ENCODE results near the gene ZC3H4. TPM values are rescaled to one million over a fixed set of nuclear protein-coding genes. Genes with fewer than 3 reads are reported as not detected.
"Not testable (repeated sequence)": the region's sequence is repeated elsewhere in the genome, so short reads cannot be mapped to it uniquely, and the experiment has no call there.

The ZC3H4 gene
- total RNA-seq, 1 experiment from 2014 or later = 7.5 TPM

DNA sequence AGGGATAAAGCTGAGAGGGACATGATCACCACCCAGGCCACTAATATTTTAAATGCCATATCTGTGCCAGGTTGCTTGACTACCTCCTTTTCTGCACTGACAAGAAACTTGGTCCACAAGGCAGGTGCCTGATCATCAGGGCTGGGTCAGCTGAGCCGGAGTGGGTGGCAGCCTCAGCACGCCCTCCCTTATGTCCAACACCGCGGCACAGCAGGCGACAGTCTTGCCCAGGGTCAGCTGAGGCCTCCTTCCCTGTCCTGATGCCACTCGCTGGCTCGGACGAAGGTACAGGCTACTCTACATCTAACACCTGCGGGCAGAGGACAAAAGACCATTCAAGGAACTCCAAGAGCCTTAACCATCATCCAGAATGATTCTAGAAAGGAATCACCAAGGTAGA is 16.9 kb downstream of the ZC3H4 start:
- no peak for DNase-seq (ENCODE audit: low read depth, low spot score)
- in situ Hi-C loops (cut with HindIII; ENCODE audit: low pct_unique_long_range_greater_than_20kb, low sequenced_read_pairs) = no loop called here

GRCh38 chr19:47096100-47096704 is 17.4 kb downstream of the ZC3H4 start:
- DNase-seq (ENCODE audit: low read depth, low spot score) = no peak
- in situ Hi-C loops (cut with HindIII; ENCODE audit: low pct_unique_long_range_greater_than_20kb, low sequenced_read_pairs) = no loop called here

DNA sequence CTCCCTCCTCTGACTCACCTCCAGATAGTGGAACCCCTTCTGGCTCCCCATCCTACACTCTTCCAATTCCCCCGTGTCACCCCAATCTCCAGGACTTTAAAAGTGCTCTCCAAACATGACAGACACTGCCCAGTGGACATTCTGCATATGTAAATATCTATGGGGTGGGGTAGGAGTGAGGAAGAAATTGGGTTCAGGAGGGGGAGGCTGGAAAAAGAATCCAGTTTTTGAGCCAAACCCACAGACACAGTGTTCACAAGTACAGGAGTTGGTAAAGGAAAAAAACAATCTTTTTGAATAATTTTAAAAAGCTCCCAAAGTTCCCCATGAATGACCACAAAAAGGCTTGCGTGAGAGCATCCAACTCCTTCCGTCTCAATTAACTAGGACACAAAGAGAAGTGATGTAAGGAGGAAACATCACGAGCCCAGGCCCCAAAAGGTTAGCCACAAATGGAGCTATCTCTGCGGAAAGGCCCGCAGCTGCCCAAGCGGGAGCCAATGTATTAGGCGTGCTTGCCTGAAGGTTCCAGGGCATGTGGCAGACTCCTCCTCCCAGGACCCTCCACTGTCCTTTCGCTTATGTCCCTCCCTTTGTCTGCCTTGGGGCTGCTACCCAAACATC is 18.0 kb downstream of the ZC3H4 start:
- peak; percentile 94 for DNase-seq (ENCODE audit: low read depth, low spot score)
- in situ Hi-C loops (cut with HindIII; ENCODE audit: low pct_unique_long_range_greater_than_20kb, low sequenced_read_pairs) = no loop called here

DNA sequence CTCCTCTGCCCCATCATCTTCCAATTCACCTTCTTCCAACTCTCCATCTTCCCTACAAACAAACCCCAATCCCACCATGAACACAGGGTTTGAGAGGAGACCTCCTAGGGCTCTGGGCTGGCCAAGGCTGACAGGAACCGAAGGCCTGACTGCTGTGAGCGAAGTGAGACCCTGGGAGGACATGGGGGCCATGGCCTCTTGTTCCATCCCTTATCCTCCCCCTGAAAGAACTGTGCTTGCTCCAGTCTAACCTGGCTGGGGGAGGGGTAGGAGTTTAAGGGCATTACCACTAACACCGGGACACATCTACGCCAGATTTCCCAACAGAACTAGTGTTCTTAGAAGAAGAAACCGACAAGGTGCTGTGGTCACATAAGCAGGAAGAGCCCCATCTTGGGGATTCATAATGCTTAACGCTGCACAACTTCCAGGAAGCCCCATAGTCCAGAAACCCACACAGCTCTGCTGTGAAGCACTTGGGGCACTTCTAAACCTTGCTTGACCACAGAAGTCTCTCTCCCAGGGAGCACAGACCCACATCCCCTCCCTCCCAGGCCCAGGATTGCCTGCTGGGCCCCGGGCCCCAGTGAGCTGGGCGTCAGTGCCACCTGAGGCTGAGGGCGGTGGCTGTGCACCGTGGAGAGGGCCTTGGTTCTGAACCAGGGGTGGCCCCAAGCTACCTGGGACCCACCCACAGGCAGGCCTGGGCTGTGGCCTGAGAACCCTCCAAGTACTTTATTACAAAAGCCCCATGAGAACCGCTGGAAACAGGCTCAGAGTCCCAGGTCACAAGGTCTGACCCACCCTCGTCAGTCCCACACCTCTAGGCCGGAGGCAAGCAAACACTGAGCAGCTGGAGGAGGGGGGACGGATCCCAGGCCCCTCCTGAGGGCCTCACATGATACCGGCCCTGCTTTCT is 18.8 kb downstream of the ZC3H4 start:
- DNase-seq (ENCODE audit: low read depth, low spot score) = peak; percentile 83
- in situ Hi-C loops (cut with HindIII; ENCODE audit: low pct_unique_long_range_greater_than_20kb, low sequenced_read_pairs) = no loop called here

DNA sequence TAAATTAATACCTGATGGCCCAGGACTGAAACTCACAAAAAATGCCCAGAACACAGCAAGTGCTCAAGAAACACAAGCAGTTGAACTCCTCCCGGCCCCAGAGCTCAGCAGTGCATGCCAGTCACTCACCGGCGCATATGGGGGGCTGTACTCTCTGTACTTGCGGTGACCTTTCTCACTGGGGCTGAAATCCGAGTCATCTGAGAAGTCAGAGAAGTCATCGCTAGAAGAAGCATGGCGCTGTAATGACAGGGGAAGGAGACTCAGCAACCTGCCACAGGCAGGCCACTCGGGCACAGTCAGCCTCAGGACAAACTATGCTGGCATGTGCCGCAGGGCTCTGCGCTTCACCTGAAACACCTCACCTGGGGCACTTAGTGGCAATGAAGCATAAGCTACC is 19.7 kb downstream of the ZC3H4 start:
- in situ Hi-C loops (cut with HindIII; ENCODE audit: low pct_unique_long_range_greater_than_20kb, low sequenced_read_pairs) = no loop called here
- DNase-seq (ENCODE audit: low read depth, low spot score) = no peak

DNA sequence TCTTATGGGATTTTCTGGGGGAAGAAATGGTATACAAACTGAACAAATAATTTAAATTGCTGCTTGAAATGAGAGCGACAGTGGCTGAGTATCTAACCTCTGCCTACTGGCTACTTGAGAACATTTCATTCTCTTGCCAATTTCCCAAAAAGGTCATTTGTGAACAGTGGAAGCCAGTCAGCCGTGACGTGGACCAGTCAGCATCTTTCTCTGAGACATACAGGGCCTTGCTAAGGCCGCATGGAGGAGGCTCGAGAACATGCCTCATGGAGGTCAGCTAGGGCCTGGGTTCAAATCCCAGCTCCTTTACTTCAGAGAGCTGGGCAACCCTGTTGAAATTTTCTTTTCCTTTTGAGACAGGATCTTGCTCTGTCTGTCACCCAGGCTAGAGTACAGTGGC is 20.3 kb downstream of the ZC3H4 start:
- in situ Hi-C loops (cut with HindIII; ENCODE audit: low pct_unique_long_range_greater_than_20kb, low sequenced_read_pairs) = no loop called here
- peak; percentile 50 for DNase-seq (ENCODE audit: low read depth, low spot score)

- in situ Hi-C loops (cut with HindIII; ENCODE audit: low pct_unique_long_range_greater_than_20kb, low sequenced_read_pairs) = no loop called here
Measured at GRCh38 chr19:47089767-47090350, 23.7 kb downstream of the ZC3H4 start.

DNA sequence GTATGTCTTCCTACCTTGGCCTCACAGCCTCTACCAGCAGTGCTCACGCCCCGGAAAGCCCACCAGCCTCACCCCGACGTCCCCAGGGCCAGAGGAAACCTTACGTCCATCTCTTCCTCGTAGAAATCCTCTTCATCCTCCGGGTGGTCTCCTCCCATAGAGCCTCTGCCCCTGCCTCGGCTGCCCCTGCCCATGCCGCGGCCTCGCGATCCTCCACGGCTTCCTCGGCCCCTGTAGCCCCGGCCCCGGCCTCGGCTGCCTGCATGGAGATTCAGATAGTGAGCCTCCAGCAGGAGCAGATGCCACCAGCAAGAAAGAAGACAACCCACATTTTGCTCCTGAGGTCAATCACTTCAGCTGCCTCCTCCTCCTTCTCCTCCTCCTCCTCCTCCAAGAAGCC is 27.3 kb downstream of the ZC3H4 start:
- in situ Hi-C loops (cut with HindIII; ENCODE audit: low pct_unique_long_range_greater_than_20kb, low sequenced_read_pairs) = no loop called here
- no peak for DNase-seq (ENCODE audit: low read depth, low spot score)

More at GRCh38 chr19:47089767-47090350, 23.7 kb downstream of the ZC3H4 start:
- no peak for DNase-seq (ENCODE audit: low read depth, low spot score)

DNA sequence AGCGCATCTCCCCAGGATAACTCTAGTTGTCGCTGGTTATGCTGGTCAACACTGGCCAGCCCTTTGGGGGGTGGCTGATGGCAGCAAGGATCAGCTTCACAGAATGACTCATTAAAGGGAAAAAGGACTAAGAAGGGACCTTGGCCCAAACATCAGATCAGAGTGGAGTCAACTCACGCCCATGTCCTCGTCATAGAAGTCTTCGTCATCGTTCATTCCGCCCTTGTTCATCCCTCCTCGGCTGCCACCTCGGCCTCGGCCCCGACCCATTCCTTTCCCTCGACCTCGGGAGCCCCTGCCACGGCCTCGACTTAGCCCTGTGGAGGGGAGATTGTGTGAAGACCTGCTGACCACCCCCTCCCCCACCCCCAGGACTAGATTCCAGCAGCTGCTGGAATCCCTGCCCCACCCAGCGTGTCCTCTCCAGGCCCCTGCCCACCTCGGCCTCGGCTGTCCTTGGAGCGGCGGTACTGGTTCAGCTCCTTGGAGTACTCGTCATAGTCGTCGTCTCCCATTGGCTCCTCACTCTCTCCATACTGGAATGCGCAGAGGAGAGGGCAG is 28.6 kb downstream of the ZC3H4 start:
- no peak for DNase-seq (ENCODE audit: low read depth, low spot score)
- in situ Hi-C loops (cut with HindIII; ENCODE audit: low pct_unique_long_range_greater_than_20kb, low sequenced_read_pairs) = no loop called here

DNA sequence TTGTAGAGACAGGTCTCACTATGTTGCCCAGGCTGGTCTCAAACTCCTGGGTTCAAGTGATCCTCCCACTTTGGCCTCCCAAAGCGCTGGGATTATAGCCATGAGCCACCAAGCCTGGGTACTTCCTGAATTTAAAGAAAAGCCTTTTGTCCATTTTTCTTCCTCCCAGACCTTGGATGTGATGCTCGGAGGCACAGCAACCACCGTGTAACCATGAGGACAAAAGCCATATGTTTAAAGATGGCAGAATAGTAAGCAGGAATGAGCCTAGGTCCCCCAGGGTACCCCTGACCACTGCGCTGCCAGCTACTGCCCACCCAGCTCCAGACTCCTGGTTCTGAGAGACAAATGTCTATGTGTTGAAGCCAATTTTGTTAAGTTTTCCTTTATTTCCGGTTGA is 31.1 kb downstream of the ZC3H4 start:
- in situ Hi-C loops (cut with HindIII; ENCODE audit: low pct_unique_long_range_greater_than_20kb, low sequenced_read_pairs) = no loop called here

DNA sequence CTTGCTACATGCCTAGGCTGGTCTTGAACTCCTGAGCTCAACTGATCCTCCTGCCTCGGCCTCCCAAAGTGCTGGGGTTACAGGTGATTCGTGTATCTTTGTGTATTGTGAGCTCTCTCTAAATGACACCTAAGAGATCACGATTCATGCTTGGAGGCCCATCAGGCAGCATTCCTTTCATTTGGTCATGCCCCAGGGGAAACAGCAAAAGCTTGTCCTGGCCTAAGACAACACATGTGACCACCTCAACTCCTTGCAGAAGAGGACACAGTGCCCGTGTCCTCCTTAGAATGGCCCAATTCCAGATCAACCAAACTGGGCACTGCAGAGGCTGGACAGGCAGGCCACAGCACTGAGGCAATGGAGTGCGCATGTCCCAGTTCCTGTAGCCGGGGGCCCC is 32.5 kb downstream of the ZC3H4 start:
- DNase-seq (ENCODE audit: low read depth, low spot score) = peak; percentile 15
- in situ Hi-C loops (cut with HindIII; ENCODE audit: low pct_unique_long_range_greater_than_20kb, low sequenced_read_pairs) = no loop called here

More for the DNA sequence above, 31.1 kb downstream of the ZC3H4 start:
- DNase-seq (ENCODE audit: low read depth, low spot score) = no peak

DNA sequence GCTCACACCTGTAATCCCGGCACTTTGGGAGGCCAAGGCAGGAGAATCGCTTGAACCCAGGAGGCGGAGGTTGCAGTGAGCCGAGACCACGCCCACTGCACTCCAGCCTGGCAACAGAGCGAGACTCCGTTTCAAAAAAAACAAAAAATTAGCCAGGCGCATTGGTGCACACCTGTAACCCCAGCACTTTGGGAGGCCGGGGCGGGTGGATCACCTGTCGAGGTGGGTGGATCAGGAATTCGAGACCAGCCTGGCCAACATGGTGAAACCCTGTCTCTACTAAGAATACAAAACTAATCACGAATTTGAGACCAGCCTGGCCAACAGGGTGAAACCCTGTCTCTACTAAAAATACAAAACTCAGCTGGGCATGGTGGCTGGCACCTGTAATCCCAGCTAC is 35.2 kb downstream of the ZC3H4 start:
- in situ Hi-C loops (cut with HindIII; ENCODE audit: low pct_unique_long_range_greater_than_20kb, low sequenced_read_pairs); DNase-seq (ENCODE audit: low read depth, low spot score): not testable (repeated sequence)

DNA sequence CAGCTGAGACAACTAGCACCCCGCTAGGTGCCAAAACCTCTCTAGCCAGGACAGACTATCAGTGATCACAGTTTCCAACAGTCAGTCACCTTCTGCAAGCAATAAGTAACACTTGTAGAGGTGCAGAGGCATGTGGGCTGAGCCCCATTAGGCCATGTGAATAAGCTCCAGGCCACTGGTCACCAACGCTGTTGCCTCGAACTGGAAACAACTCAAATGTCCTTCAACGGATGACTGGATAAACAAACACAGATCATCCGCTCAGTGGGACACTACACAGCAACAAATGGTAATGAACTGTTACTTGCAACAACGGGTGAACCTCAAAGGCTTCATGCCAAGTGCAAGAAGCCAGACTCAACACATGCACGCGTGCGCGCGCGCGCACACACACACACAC is 37.6 kb downstream of the ZC3H4 start:
- in situ Hi-C loops (cut with HindIII; ENCODE audit: low pct_unique_long_range_greater_than_20kb, low sequenced_read_pairs) = no loop called here

GRCh38 chr19:47075179-47075810 is 38.3 kb downstream of the ZC3H4 start:
- in situ Hi-C loops (cut with HindIII; ENCODE audit: low pct_unique_long_range_greater_than_20kb, low sequenced_read_pairs) = no loop called here
- DNase-seq (ENCODE audit: low read depth, low spot score) = no peak

More for the DNA sequence above, 37.6 kb downstream of the ZC3H4 start:
- no peak for DNase-seq (ENCODE audit: low read depth, low spot score)

- in situ Hi-C loops (cut with HindIII; ENCODE audit: low pct_unique_long_range_greater_than_20kb, low sequenced_read_pairs) = no loop called here
- DNase-seq (ENCODE audit: low read depth, low spot score) = no peak
Measured at GRCh38 chr19:47074621-47075020, 39.0 kb downstream of the ZC3H4 start.

DNA sequence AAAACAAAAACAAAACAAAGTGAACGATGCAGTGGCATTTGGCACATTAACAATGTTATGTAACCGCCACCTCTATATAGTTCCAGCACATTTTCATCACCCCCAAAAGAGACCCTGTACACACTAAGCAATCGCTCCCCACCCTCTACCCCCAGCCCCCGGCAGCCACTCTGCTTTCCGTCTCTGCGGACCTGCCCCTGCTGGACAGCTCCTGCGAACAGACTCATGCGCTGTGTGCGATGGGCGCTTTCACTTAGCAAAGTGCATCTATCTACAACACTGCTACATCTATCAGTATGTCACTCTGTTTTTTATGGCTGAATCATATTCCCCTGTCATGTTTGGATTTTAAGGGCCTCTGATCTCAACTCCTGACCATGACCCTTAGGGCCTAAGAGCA is 40.0 kb downstream of the ZC3H4 start:
- in situ Hi-C loops (cut with HindIII; ENCODE audit: low pct_unique_long_range_greater_than_20kb, low sequenced_read_pairs) = no loop called here
- DNase-seq (ENCODE audit: low read depth, low spot score) = no peak

GRCh38 chr19:47072323-47072722 is 41.3 kb downstream of the ZC3H4 start:
- in situ Hi-C loops (cut with HindIII; ENCODE audit: low pct_unique_long_range_greater_than_20kb, low sequenced_read_pairs) = no loop called here
- no peak for DNase-seq (ENCODE audit: low read depth, low spot score)
